Keratinocyte (primary cell): ENCODE measurements around the gene GALNT9.

Experiments used
- EZH2 ChIP-seq: IDR thresholded peaks from one replicate; pipeline ENCODE4 v1.6.1; 2012; ENCODE audit warnings: inconsistent platforms, mild to moderate bottlenecking, low read length, moderate library complexity
- TF ChIP-seq, protein P1 (sequence below), 3 experiments: IDR thresholded peaks in 1 of 3; conservative IDR thresholded peaks in 1 of 3; optimal IDR thresholded peaks in 1 of 3; 2 replicates in 2 of 3; 3 replicates in 1 of 3; pipeline versions ENCODE3 to v1.5.1; 2011; ENCODE audit warnings: low read length in 3 of 3, mild to moderate bottlenecking in 3 of 3, moderate library complexity in 2 of 3, control low read depth in 1 of 3, inconsistent platforms in 1 of 3; ENCODE audit not compliant: insufficient read depth in 2 of 3; ENCODE audit errors: extremely low read depth in 1 of 3

DNA sequence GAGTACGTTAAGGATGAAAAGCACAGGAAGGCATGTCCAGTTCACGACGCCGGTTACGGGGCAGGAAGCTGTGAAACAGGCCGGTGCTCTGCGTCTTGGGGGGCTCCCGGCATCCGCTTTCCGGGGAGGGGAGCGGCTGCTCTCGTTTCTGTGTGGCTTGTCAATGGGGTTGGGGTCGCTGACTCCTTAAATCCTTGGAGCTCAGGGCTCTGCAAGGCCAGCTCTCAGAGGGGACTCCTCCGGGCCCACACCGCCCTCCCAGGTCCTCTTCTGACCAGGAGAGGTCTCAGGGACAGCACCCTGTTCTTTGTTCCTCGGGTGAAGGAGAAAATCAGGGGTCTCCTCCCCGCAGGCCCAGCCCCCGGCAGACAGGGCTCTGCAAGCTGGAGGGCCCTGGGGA lies 78.1 kb downstream of the GALNT9 start:
- TF ChIP-seq, protein P1, sequence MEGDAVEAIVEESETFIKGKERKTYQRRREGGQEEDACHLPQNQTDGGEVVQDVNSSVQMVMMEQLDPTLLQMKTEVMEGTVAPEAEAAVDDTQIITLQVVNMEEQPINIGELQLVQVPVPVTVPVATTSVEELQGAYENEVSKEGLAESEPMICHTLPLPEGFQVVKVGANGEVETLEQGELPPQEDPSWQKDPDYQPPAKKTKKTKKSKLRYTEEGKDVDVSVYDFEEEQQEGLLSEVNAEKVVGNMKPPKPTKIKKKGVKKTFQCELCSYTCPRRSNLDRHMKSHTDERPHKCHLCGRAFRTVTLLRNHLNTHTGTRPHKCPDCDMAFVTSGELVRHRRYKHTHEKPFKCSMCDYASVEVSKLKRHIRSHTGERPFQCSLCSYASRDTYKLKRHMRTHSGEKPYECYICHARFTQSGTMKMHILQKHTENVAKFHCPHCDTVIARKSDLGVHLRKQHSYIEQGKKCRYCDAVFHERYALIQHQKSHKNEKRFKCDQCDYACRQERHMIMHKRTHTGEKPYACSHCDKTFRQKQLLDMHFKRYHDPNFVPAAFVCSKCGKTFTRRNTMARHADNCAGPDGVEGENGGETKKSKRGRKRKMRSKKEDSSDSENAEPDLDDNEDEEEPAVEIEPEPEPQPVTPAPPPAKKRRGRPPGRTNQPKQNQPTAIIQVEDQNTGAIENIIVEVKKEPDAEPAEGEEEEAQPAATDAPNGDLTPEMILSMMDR (optimal IDR thresholded peaks at IDR 0.05 in 1 of 3, IDR thresholded peaks at IDR 0.05 in 1 of 3, conservative IDR thresholded peaks at IDR 0.05 in 1 of 3; ENCODE audit: extremely low read depth in 1 of 3, insufficient read depth in 2 of 3, low read length in 3 of 3): no peak
- TF ChIP-seq EZH2: no peak
